Measurements from ENCODE around the gene MEIOSIN.

MEIOSIN gene

GRCh38 chr19:45752639-45753038 lies 19.4 kb downstream of the MEIOSIN start:
- Histone ChIP-seq H3K27me3 (ENCODE audit: control insufficient read depth, insufficient read depth, low read length, poor library complexity, severe bottlenecking) (no peaks in the 10 kb centered on the region), H3K36me3 (ENCODE audit: control insufficient read depth, insufficient read depth, low read length) (no peaks in the 10 kb centered on the region), H3K27ac (ENCODE audit: insufficient read depth, low read depth, low read length, poor library complexity, severe bottlenecking) (no peak overlapping the region), H3K9me3 (ENCODE audit: control insufficient read depth, low read length) (no peaks in the 10 kb centered on the region), H3K4me1 (ENCODE audit: control insufficient read depth, insufficient read depth, low read length) (no peaks in the 10 kb centered on the region), H3K4me3 (ENCODE audit: insufficient read depth, low read depth, low read length) (no peak overlapping the region)
- 89 to 93% methylated on average over 12 of the region's 12 CpGs for WGBS, 2 experiments

GRCh38 chr19:45753548-45753947 lies 20.3 kb downstream of the MEIOSIN start:
- 55 to 61% methylated on average over 6 of the region's 6 CpGs for whole genome bisulfite sequencing, 2 experiments
- no peaks in the 10 kb centered on the region for H3K27me3 ChIP-seq (ENCODE audit: control insufficient read depth, insufficient read depth, low read length, poor library complexity, severe bottlenecking)
- no peak overlapping the region for H3K4me3 ChIP-seq (ENCODE audit: insufficient read depth, low read depth, low read length)

GRCh38 chr19:45754323-45754722 lies 21.1 kb downstream of the MEIOSIN start:
- 93 to 96% methylated on average over 8 of the region's 8 CpGs for WGBS, 2 experiments
- H3K36me3 ChIP-seq (ENCODE audit: control insufficient read depth, insufficient read depth, low read length): no peaks in the 10 kb centered on the region

More at GRCh38 chr19:45753548-45753947, 20.3 kb downstream of the MEIOSIN start:
- no peak overlapping the region for H3K27ac ChIP-seq (ENCODE audit: insufficient read depth, low read depth, low read length, poor library complexity, severe bottlenecking)
- H3K4me1 ChIP-seq (ENCODE audit: control insufficient read depth, insufficient read depth, low read length): no peaks in the 10 kb centered on the region
- H3K9me3 ChIP-seq (ENCODE audit: control insufficient read depth, low read length): no peaks in the 10 kb centered on the region
- H3K36me3 ChIP-seq (ENCODE audit: control insufficient read depth, insufficient read depth, low read length): no peaks in the 10 kb centered on the region

GRCh38 chr19:45757695-45758094 lies 24.5 kb downstream of the MEIOSIN start:
- Histone ChIP-seq H3K4me3 (ENCODE audit: insufficient read depth, low read depth, low read length) (no peak overlapping the region), H3K27me3 (ENCODE audit: control insufficient read depth, insufficient read depth, low read length, poor library complexity, severe bottlenecking) (no peaks in the 10 kb centered on the region), H3K9me3 (ENCODE audit: control insufficient read depth, low read length) (no peaks in the 10 kb centered on the region), H3K36me3 (ENCODE audit: control insufficient read depth, insufficient read depth, low read length) (no peaks in the 10 kb centered on the region), H3K27ac (ENCODE audit: insufficient read depth, low read depth, low read length, poor library complexity, severe bottlenecking) (no peak overlapping the region), H3K4me1 (ENCODE audit: control insufficient read depth, insufficient read depth, low read length) (no peaks in the 10 kb centered on the region)
- WGBS, 2 experiments: 89 to 92% methylated on average over 9 of the region's 9 CpGs

More at GRCh38 chr19:45754323-45754722, 21.1 kb downstream of the MEIOSIN start:
- Histone ChIP-seq H3K27me3 (ENCODE audit: control insufficient read depth, insufficient read depth, low read length, poor library complexity, severe bottlenecking) (no peaks in the 10 kb centered on the region), H3K9me3 (ENCODE audit: control insufficient read depth, low read length) (no peaks in the 10 kb centered on the region), H3K4me1 (ENCODE audit: control insufficient read depth, insufficient read depth, low read length) (no peaks in the 10 kb centered on the region), H3K27ac (ENCODE audit: insufficient read depth, low read depth, low read length, poor library complexity, severe bottlenecking) (no peak overlapping the region), H3K4me3 (ENCODE audit: insufficient read depth, low read depth, low read length) (no peak overlapping the region)

GRCh38 chr19:45758921-45759320 lies 25.7 kb downstream of the MEIOSIN start:
- Histone ChIP-seq H3K27me3 (ENCODE audit: control insufficient read depth, insufficient read depth, low read length, poor library complexity, severe bottlenecking) (no peaks in the 10 kb centered on the region), H3K4me1 (ENCODE audit: control insufficient read depth, insufficient read depth, low read length) (peaks cover under 1% of the 10 kb centered on the region), H3K27ac (ENCODE audit: insufficient read depth, low read depth, low read length, poor library complexity, severe bottlenecking) (no peak overlapping the region), H3K4me3 (ENCODE audit: insufficient read depth, low read depth, low read length) (no peak overlapping the region), H3K36me3 (ENCODE audit: control insufficient read depth, insufficient read depth, low read length) (no peaks in the 10 kb centered on the region), H3K9me3 (ENCODE audit: control insufficient read depth, low read length) (no peaks in the 10 kb centered on the region)
- 92 to 93% methylated on average over 9 of the region's 9 CpGs for WGBS, 2 experiments

- no peaks in the 10 kb centered on the region for H3K9me3 ChIP-seq (ENCODE audit: control insufficient read depth, low read length)
- H3K27ac ChIP-seq (ENCODE audit: insufficient read depth, low read depth, low read length, poor library complexity, severe bottlenecking): no peak overlapping the region
- no peak overlapping the region for H3K4me3 ChIP-seq (ENCODE audit: insufficient read depth, low read depth, low read length)
- H3K36me3 ChIP-seq (ENCODE audit: control insufficient read depth, insufficient read depth, low read length): no peaks in the 10 kb centered on the region
- peaks cover 29% of the 10 kb centered on the region for H3K4me1 ChIP-seq (ENCODE audit: control insufficient read depth, insufficient read depth, low read length)
- WGBS, 2 experiments: 68% methylated on average over 17 of the region's 17 CpGs
- H3K27me3 ChIP-seq (ENCODE audit: control insufficient read depth, insufficient read depth, low read length, poor library complexity, severe bottlenecking): no peaks in the 10 kb centered on the region
These were observed 28.5 kb downstream of the MEIOSIN start for GRCh38 chr19:45761714-45762113.

- Histone ChIP-seq H3K27ac (ENCODE audit: insufficient read depth, low read depth, low read length, poor library complexity, severe bottlenecking) (no peak overlapping the region), H3K27me3 (ENCODE audit: control insufficient read depth, insufficient read depth, low read length, poor library complexity, severe bottlenecking) (no peaks in the 10 kb centered on the region), H3K36me3 (ENCODE audit: control insufficient read depth, insufficient read depth, low read length) (no peaks in the 10 kb centered on the region), H3K4me3 (ENCODE audit: insufficient read depth, low read depth, low read length) (no peak overlapping the region), H3K9me3 (ENCODE audit: control insufficient read depth, low read length) (no peaks in the 10 kb centered on the region), H3K4me1 (ENCODE audit: control insufficient read depth, insufficient read depth, low read length) (peaks cover 32% of the 10 kb centered on the region)
- 92 to 94% methylated on average over 15 of the region's 15 CpGs for WGBS, 2 experiments
These were observed 29.8 kb downstream of the MEIOSIN start for GRCh38 chr19:45762870-45763631.

GRCh38 chr19:45763691-45764294 lies 30.6 kb downstream of the MEIOSIN start:
- H3K27me3 ChIP-seq (ENCODE audit: control insufficient read depth, insufficient read depth, low read length, poor library complexity, severe bottlenecking): no peaks in the 10 kb centered on the region
- WGBS, 2 experiments: 73 to 76% methylated on average over 27 of the region's 27 CpGs
- peaks cover 32% of the 10 kb centered on the region for H3K4me1 ChIP-seq (ENCODE audit: control insufficient read depth, insufficient read depth, low read length)
- H3K36me3 ChIP-seq (ENCODE audit: control insufficient read depth, insufficient read depth, low read length): no peaks in the 10 kb centered on the region
- H3K27ac ChIP-seq (ENCODE audit: insufficient read depth, low read depth, low read length, poor library complexity, severe bottlenecking): no peak overlapping the region
- H3K9me3 ChIP-seq (ENCODE audit: control insufficient read depth, low read length): no peaks in the 10 kb centered on the region
- no peak overlapping the region for H3K4me3 ChIP-seq (ENCODE audit: insufficient read depth, low read depth, low read length)

- no peaks in the 10 kb centered on the region for H3K27me3 ChIP-seq (ENCODE audit: control insufficient read depth, insufficient read depth, low read length, poor library complexity, severe bottlenecking)
- no peaks in the 10 kb centered on the region for H3K36me3 ChIP-seq (ENCODE audit: control insufficient read depth, insufficient read depth, low read length)
- no peak overlapping the region for H3K4me3 ChIP-seq (ENCODE audit: insufficient read depth, low read depth, low read length)
- 37 to 44% methylated on average over 6 of the region's 6 CpGs for WGBS, 2 experiments
- H3K27ac ChIP-seq (ENCODE audit: insufficient read depth, low read depth, low read length, poor library complexity, severe bottlenecking): no peak overlapping the region
- H3K9me3 ChIP-seq (ENCODE audit: control insufficient read depth, low read length): no peaks in the 10 kb centered on the region
- peaks cover 32% of the 10 kb centered on the region for H3K4me1 ChIP-seq (ENCODE audit: control insufficient read depth, insufficient read depth, low read length)
These were observed 31.2 kb downstream of the MEIOSIN start for GRCh38 chr19:45764475-45764874.

GRCh38 chr19:45764945-45765701 lies 31.9 kb downstream of the MEIOSIN start:
- H3K4me3 ChIP-seq (ENCODE audit: insufficient read depth, low read depth, low read length): no peak overlapping the region
- H3K36me3 ChIP-seq (ENCODE audit: control insufficient read depth, insufficient read depth, low read length): no peaks in the 10 kb centered on the region
- WGBS, 2 experiments: 56 to 58% methylated on average over 20 to 21 of the region's 21 CpGs
- peaks cover 32% of the 10 kb centered on the region for H3K4me1 ChIP-seq (ENCODE audit: control insufficient read depth, insufficient read depth, low read length)
- no peaks in the 10 kb centered on the region for H3K27me3 ChIP-seq (ENCODE audit: control insufficient read depth, insufficient read depth, low read length, poor library complexity, severe bottlenecking)
- H3K27ac ChIP-seq (ENCODE audit: insufficient read depth, low read depth, low read length, poor library complexity, severe bottlenecking): no peak overlapping the region
- H3K9me3 ChIP-seq (ENCODE audit: control insufficient read depth, low read length): no peaks in the 10 kb centered on the region
